DOHH2 (cell line): ENCODE measurements around the gene CYTH1.
"Not testable (repeated sequence)": the region's sequence is repeated elsewhere in the genome, so short reads cannot be mapped to it uniquely, and the experiment has no call there.

ENCODE experiments used
- H3F3A ChIP-seq: fragments of 200-600 bp; sonication (generic), shearing (Covaris generic); 2 replicates; pipeline ENCODE4 v1.6.0; 2016; ENCODE audit warnings: antibody characterized with exemption, mild to moderate bottlenecking; ENCODE audit not compliant: control insufficient read depth, insufficient read depth
- H3K27ac ChIP-seq: fragments of 200-600 bp; sonication (generic); 2 replicates; pipeline ENCODE4 v1.5.1; 2014; ENCODE audit warnings: low read depth, mild to moderate bottlenecking, low read length, moderate library complexity
- H3K27me3 ChIP-seq: fragments of 200-600 bp; sonication (generic); 2 replicates; pipeline ENCODE4 v1.6.1; 2014; ENCODE audit warnings: mild to moderate bottlenecking, low read length, mixed read lengths; ENCODE audit not compliant: control insufficient read depth
- H3K36me3 ChIP-seq: fragments of 200-600 bp; sonication (generic); 2 replicates; pipeline ENCODE4 v1.6.1; 2014; ENCODE audit warnings: mild to moderate bottlenecking, low read length, moderate library complexity, mixed read lengths; ENCODE audit not compliant: control insufficient read depth
- H3K4me1 ChIP-seq: fragments of 200-600 bp; sonication (generic); 2 replicates; pipeline ENCODE4 v1.6.1; 2014; ENCODE audit warnings: mild to moderate bottlenecking, low read length, mixed read lengths; ENCODE audit not compliant: control insufficient read depth
- H3K4me2 ChIP-seq: fragments of 200-600 bp; sonication (generic); 2 replicates; pipeline ENCODE4 v1.6.0; 2014; ENCODE audit warnings: mild to moderate bottlenecking, low read length, moderate library complexity
- H3K4me3 ChIP-seq: fragments of 200-600 bp; sonication (generic); 2 replicates; pipeline ENCODE4 v1.5.1; 2014; ENCODE audit warnings: mild to moderate bottlenecking, low read length, mixed read lengths
- H3K79me2 ChIP-seq: fragments of 200-600 bp; sonication (generic); 2 replicates; pipeline ENCODE4 v1.6.1; 2014; ENCODE audit warnings: mild to moderate bottlenecking, low read length, mixed read lengths; ENCODE audit not compliant: control insufficient read depth
- H3K9me2 ChIP-seq: fragments of 200-600 bp; sonication (generic); replicated peaks from 2 replicates; pipeline ENCODE4 v1.6.1; 2014; ENCODE audit warnings: mild to moderate bottlenecking, low read length, mixed read lengths; ENCODE audit not compliant: control insufficient read depth
- H3K9me3 ChIP-seq: fragments of 200-600 bp; sonication (generic); 2 replicates; pipeline ENCODE4 v1.6.1; 2014; ENCODE audit warnings: antibody characterized with exemption, low read length, mixed read lengths; ENCODE audit not compliant: control insufficient read depth, insufficient read depth
- H4K20me1 ChIP-seq: fragments of 200-600 bp; sonication (generic); 2 replicates; pipeline ENCODE4 v1.6.0; 2014; ENCODE audit warnings: low read depth, mild to moderate bottlenecking, antibody characterized with exemption, low read length, moderate library complexity; ENCODE audit not compliant: control insufficient read depth, insufficient read depth
- EZH2phosphoT487 ChIP-seq: fragments of 200-600 bp; sonication (generic); IDR thresholded peaks from 2 replicates; pipeline ENCODE4 v1.6.1; 2017; ENCODE audit warnings: borderline replicate concordance, mild to moderate bottlenecking, antibody characterized with exemption, low read length, moderate library complexity, mixed read lengths
- TF ChIP-seq, protein P1 (sequence below): fragments of 200-600 bp; sonication (generic); IDR thresholded peaks from one replicate; pipeline ENCODE4 v1.5.1; 2014; ENCODE audit warnings: antibody characterized with exemption, mild to moderate bottlenecking, low read depth, low read length; ENCODE audit not compliant: poor library complexity, severe bottlenecking

Gene CYTH1

DNA sequence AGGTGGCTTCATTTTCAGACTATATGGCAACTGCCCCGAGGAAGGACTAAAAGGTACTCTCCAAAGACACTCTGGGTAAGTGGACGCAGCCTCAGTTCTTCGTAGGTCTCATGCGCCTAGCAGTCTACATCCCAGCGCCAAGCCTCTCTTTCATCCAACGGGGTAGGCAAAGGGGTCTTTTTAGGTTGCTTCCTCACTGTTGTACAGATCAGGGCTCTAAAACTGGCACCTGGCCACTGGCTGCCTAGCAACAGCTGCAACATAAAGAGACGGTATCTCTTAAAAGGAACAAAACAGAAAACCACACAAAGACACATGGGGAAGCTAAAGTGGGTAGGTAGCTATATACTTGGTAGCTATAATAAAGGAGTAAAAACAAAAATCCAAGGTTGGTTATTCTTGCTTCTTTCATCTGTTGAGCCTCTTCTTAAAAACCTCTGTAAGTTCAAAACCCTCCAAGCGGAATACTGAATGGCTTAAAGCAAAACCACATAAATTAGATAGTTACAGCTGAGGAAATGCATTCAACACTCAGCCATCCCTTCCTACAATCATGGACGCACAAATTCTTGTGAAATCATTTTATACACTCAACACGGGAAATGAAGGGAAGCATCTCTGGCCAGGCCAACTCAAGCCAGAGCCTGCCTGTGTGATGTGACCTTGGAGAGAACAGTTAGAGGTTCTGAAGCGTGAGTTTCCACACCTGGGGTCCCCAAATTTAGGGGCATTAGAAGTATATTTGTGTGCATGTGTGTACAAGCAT, 22.7 kb downstream of the CYTH1 start:
- Histone ChIP-seq H3K27me3 (no peaks in the 10 kb centered on the region), H3K4me3 (peak overlapping the region; percentile 64), H3K9me2 (no peaks in the 10 kb centered on the region), H3K4me1 (peaks cover 68% of the 10 kb centered on the region), H3K27ac (peak overlapping the region; percentile 69), H3K36me3 (peaks cover 5% of the 10 kb centered on the region; the same call in 1 of the 2 replicates), H4K20me1 (peaks cover 9% of the 10 kb centered on the region; the same call in 1 of the 2 replicates), H3K79me2 (peaks cover 94% of the 10 kb centered on the region), H3F3A (peaks cover 13% of the 10 kb centered on the region), H3K9me3 (no peaks in the 10 kb centered on the region), H3K4me2 (peak overlapping the region; percentile 94)
- no peak for TF ChIP-seq EZH2phosphoT487
- TF ChIP-seq, protein P1, sequence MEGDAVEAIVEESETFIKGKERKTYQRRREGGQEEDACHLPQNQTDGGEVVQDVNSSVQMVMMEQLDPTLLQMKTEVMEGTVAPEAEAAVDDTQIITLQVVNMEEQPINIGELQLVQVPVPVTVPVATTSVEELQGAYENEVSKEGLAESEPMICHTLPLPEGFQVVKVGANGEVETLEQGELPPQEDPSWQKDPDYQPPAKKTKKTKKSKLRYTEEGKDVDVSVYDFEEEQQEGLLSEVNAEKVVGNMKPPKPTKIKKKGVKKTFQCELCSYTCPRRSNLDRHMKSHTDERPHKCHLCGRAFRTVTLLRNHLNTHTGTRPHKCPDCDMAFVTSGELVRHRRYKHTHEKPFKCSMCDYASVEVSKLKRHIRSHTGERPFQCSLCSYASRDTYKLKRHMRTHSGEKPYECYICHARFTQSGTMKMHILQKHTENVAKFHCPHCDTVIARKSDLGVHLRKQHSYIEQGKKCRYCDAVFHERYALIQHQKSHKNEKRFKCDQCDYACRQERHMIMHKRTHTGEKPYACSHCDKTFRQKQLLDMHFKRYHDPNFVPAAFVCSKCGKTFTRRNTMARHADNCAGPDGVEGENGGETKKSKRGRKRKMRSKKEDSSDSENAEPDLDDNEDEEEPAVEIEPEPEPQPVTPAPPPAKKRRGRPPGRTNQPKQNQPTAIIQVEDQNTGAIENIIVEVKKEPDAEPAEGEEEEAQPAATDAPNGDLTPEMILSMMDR: no peak

GRCh38 chr17:78753316-78754250, 28.5 kb downstream of the CYTH1 start:
- Histone ChIP-seq H3K4me2 (no peak overlapping the region), H3K27me3 (no peaks in the 10 kb centered on the region), H3K4me3 (no peak overlapping the region), H3K27ac (no peak overlapping the region), H3K9me2 (no peaks in the 10 kb centered on the region), H3K36me3 (no peaks in the 10 kb centered on the region; the same call in 1 of the 2 replicates), H4K20me1 (peaks cover 12% of the 10 kb centered on the region), H3F3A (peaks cover 9% of the 10 kb centered on the region), H3K4me1 (peaks cover 79% of the 10 kb centered on the region), H3K79me2 (peaks cover 96% of the 10 kb centered on the region), H3K9me3 (no peaks in the 10 kb centered on the region)
- TF ChIP-seq EZH2phosphoT487: no peak
- TF ChIP-seq, protein P1: no peak

DNA sequence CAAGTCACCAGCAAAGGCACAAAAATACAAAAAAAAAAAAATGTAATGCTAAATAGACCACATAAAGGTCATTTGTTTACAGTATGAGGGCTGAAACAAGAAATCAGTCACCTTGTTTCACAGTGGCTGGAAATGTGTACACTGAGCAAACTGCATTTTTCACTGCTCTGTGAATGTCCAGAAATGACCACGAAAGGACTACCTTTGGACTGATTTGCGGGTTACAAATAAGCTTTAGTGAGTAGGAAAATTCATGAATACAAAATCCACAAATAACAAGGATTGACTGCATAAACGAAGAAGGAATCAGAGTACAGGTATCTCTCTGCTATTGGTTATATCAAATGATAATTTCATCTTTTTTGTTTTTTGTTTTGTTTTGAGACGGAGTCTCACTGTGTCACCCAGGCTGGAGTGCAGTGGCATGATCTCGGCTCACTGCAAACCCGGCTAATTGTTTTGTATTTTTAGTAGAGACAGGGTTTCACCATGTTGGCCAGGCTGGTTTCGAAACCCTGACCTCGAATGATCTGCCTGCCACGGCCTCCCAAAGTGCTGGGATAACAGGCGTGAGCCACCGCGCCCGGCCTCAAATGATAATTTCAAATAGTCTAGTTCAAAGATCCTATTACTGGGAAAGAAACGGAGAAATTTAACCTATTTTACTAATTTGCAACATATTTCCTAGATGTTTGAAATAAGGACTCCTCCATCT, 30.5 kb downstream of the CYTH1 start:
- H3F3A ChIP-seq: peaks cover 27% of the 10 kb centered on the region
- H3K79me2 ChIP-seq: peaks cover 94% of the 10 kb centered on the region
- H3K27ac ChIP-seq: no peak overlapping the region
- H3K27me3 ChIP-seq: no peaks in the 10 kb centered on the region
- TF ChIP-seq, protein P1: no peak
- no peak for TF ChIP-seq EZH2phosphoT487
- H3K4me1 ChIP-seq: peaks cover 79% of the 10 kb centered on the region
- H3K4me3 ChIP-seq: no peak overlapping the region
- no peaks in the 10 kb centered on the region for H3K36me3 ChIP-seq
- H4K20me1 ChIP-seq: peaks cover 11% of the 10 kb centered on the region
- no peaks in the 10 kb centered on the region for H3K9me2 ChIP-seq
- H3K9me3 ChIP-seq: no peaks in the 10 kb centered on the region
- H3K4me2 ChIP-seq: peak overlapping the region; percentile 13; the same call in 1 of the 2 replicates

- not testable (repeated sequence) for H3K9me2 ChIP-seq, H3K4me3 ChIP-seq, H3K36me3 ChIP-seq, H3K27ac ChIP-seq, H3K27me3 ChIP-seq, H3K9me3 ChIP-seq
- H4K20me1 ChIP-seq: peaks cover 11% of the 10 kb centered on the region
- peaks cover 28% of the 10 kb centered on the region for H3F3A ChIP-seq
- H3K4me2 ChIP-seq: peak overlapping the region; percentile 13; the same call in 1 of the 2 replicates
- peaks cover 81% of the 10 kb centered on the region for H3K4me1 ChIP-seq
- peaks cover 94% of the 10 kb centered on the region for H3K79me2 ChIP-seq
These were observed 31.1 kb downstream of the CYTH1 start for GRCh38 chr17:78751000-78751399.
